Endodermal cell (in vitro differentiated cells): Measurements from ENCODE around the gene WWC2. TPM values are rescaled to one million over a fixed set of nuclear protein-coding genes. Genes with fewer than 3 reads are reported as not detected.

ENCODE experiments used
- DNase-seq: peaks from one replicate; pipeline ENCODE4 v3.0.0-alpha.2; 2017
- H3K27ac ChIP-seq: 2 replicates; pipeline ENCODE4 v1.5.1; 2013; ENCODE audit warnings: mild to moderate bottlenecking, low read depth, low read length, moderate library complexity
- H3K27me3 ChIP-seq: 2 replicates; pipeline ENCODE4 v1.6.1; 2013; ENCODE audit warnings: mild to moderate bottlenecking, low read length, moderate library complexity; ENCODE audit not compliant: insufficient read depth, control insufficient read depth, poor library complexity, severe bottlenecking
- H3K36me3 ChIP-seq: 2 replicates; pipeline ENCODE4 v1.7.0; 2013; ENCODE audit warnings: mild to moderate bottlenecking, low read length, moderate library complexity; ENCODE audit not compliant: control insufficient read depth, insufficient read depth
- H3K4me1 ChIP-seq: one replicate; pipeline ENCODE4 v1.7.0; 2013; ENCODE audit warnings: low read length; ENCODE audit not compliant: control insufficient read depth, insufficient read depth
- H3K4me3 ChIP-seq: 2 replicates; pipeline ENCODE4 v1.5.1; 2013; ENCODE audit warnings: mild to moderate bottlenecking, low read length, moderate library complexity
- H3K9ac ChIP-seq: 2 replicates; pipeline ENCODE4 v1.6.1; 2013; ENCODE audit warnings: mild to moderate bottlenecking, low read length, moderate library complexity; ENCODE audit not compliant: poor library complexity, severe bottlenecking; ENCODE audit errors: extremely low read depth
- H3K9me3 ChIP-seq: 2 replicates; pipeline ENCODE4 v1.6.1; 2013; ENCODE audit warnings: mild to moderate bottlenecking, low read length, moderate library complexity; ENCODE audit not compliant: control insufficient read depth
- H3K27ac Mint-ChIP-seq: 2 replicates; pipeline ENCODE4 v1.8.0; 2020; ENCODE audit warnings: mixed read lengths
- H3K27me3 Mint-ChIP-seq: 2 replicates; pipeline ENCODE4 v1.8.0; 2021; ENCODE audit warnings: mild to moderate bottlenecking, mixed read lengths; ENCODE audit not compliant: insufficient read depth
- H3K36me3 Mint-ChIP-seq: 2 replicates; pipeline ENCODE4 v1.8.0; 2020; ENCODE audit warnings: low read depth, mixed read lengths
- H3K4me1 Mint-ChIP-seq: 2 replicates; pipeline ENCODE4 v1.8.0; 2020; ENCODE audit warnings: mixed read lengths
- H3K4me3 Mint-ChIP-seq: 2 replicates; pipeline ENCODE4 v1.8.0; 2020; ENCODE audit warnings: mild to moderate bottlenecking, moderate library complexity, mixed read lengths
- H3K9me3 Mint-ChIP-seq: 2 replicates; pipeline ENCODE4 v1.8.0; 2020; ENCODE audit warnings: mild to moderate bottlenecking, mixed read lengths
- WGBS, 2 experiments: methylation state at CpG; one replicate each; pipeline versions ENCODE4 v1.1.5 to v1.1.7; 2013; ENCODE audit warnings: missing lambda C conversion rate in 2 of 2, mixed read lengths in 1 of 2; ENCODE audit not compliant: insufficient coverage in 1 of 2, insufficient read length in 1 of 2; 5-methylcytosine and 5-hydroxymethylcytosine counted together
- total RNA-seq, 2 donors: library from RNA; stranded (reverse); fragmentation: NEBNext Ultra II Directional in 1 of 2; extraction: Animal tissue kit (Norgen Biotek cat#: 25700) in 1 of 2; gene quantifications; 2 replicates in 1 of 2; 3 replicates in 1 of 2; pipeline ENCODE4 v1.2.1, GENCODE V29; 2021
- TF ChIP-seq, protein P1 (sequence below): fragments of 200-600 bp; sonication (generic); conservative IDR thresholded peaks from 2 replicates; pipeline ENCODE4 v1.5.0; 2021; ENCODE audit warnings: antibody characterized with exemption, mild to moderate bottlenecking

WWC2 gene
- total RNA-seq, 2 donors from 2014 or later, result 98.2 to 108 TPM

DNA sequence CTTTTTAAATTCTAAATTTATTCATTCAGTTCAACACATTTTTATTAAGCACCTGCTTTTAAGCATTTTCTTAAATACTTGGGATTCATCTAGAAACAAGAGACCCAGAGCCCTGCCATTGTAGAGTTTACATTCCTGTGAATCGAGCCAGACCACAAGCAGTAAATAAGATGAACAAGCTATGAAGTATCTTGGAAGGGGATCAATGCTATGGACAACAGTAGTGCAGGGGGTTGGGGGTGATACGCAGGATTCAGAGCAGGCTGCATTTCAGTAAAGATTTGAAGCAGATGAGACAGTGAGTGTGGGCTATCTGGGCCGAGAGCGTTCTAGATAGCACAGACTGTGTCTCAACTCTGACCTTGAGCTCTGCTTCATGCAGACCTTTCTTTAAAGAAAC lies 185.9 kb downstream of the WWC2 start:
- peaks cover 71% of the 10 kb centered on the region for H3K36me3 Mint-ChIP-seq
- H3K9me3 ChIP-seq, result no peaks in the 10 kb centered on the region
- H3K9ac ChIP-seq, result no peak overlapping the region

DNA sequence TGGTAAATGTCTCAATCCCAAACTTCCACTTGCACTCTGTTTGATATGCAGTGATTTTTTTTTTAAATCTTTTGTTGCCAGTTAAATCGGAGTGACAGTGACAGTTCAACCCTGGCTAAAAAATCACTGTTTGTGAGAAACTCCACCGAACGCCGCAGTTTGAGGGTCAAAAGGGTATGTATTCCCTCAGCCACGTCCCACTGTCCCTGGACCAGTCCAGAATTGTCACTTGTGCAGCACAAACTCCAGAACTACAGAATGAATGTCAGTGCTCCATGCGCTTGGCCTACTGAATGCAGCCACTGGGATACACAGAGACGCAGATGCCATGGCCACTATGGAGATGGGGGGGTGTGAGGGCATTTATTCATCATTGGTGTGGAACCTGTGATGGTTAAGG lies 186.8 kb downstream of the WWC2 start:
- H3K27me3 Mint-ChIP-seq, result no peaks in the 10 kb centered on the region
- Histone ChIP-seq H3K27me3 (no peaks in the 10 kb centered on the region), H3K4me1 (no peaks in the 10 kb centered on the region), H3K9ac (no peak overlapping the region), H3K4me3 (no peak overlapping the region), H3K27ac (no peak overlapping the region), H3K9me3 (no peaks in the 10 kb centered on the region), H3K36me3 (peaks cover 99% of the 10 kb centered on the region)
- TF ChIP-seq, protein P1, sequence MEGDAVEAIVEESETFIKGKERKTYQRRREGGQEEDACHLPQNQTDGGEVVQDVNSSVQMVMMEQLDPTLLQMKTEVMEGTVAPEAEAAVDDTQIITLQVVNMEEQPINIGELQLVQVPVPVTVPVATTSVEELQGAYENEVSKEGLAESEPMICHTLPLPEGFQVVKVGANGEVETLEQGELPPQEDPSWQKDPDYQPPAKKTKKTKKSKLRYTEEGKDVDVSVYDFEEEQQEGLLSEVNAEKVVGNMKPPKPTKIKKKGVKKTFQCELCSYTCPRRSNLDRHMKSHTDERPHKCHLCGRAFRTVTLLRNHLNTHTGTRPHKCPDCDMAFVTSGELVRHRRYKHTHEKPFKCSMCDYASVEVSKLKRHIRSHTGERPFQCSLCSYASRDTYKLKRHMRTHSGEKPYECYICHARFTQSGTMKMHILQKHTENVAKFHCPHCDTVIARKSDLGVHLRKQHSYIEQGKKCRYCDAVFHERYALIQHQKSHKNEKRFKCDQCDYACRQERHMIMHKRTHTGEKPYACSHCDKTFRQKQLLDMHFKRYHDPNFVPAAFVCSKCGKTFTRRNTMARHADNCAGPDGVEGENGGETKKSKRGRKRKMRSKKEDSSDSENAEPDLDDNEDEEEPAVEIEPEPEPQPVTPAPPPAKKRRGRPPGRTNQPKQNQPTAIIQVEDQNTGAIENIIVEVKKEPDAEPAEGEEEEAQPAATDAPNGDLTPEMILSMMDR, result no peak
- H3K9me3 Mint-ChIP-seq, result no peaks in the 10 kb centered on the region
- no peak overlapping the region for H3K27ac Mint-ChIP-seq
- H3K36me3 Mint-ChIP-seq, result peaks cover 68% of the 10 kb centered on the region
- no peak overlapping the region for H3K4me3 Mint-ChIP-seq
- WGBS, 2 experiments, result 96 to 97% methylated on average over 7 of the region's 7 CpGs
- DNase-seq, result no peak
- no peaks in the 10 kb centered on the region for H3K4me1 Mint-ChIP-seq

More for the DNA sequence above, 185.9 kb downstream of the WWC2 start:
- TF ChIP-seq, protein P1, result no peak
- Mint-ChIP-seq H3K9me3 (no peaks in the 10 kb centered on the region), H3K4me1 (no peaks in the 10 kb centered on the region), H3K4me3 (no peak overlapping the region), H3K27me3 (no peaks in the 10 kb centered on the region), H3K27ac (no peak overlapping the region)
- no peak for DNase-seq
- Histone ChIP-seq H3K27me3 (no peaks in the 10 kb centered on the region), H3K4me1 (no peaks in the 10 kb centered on the region), H3K27ac (no peak overlapping the region), H3K36me3 (peaks cover 99% of the 10 kb centered on the region), H3K4me3 (no peak overlapping the region)
- WGBS, 2 experiments, result 98 to 100% methylated on average over 2 to 4 of the region's 4 CpGs

DNA sequence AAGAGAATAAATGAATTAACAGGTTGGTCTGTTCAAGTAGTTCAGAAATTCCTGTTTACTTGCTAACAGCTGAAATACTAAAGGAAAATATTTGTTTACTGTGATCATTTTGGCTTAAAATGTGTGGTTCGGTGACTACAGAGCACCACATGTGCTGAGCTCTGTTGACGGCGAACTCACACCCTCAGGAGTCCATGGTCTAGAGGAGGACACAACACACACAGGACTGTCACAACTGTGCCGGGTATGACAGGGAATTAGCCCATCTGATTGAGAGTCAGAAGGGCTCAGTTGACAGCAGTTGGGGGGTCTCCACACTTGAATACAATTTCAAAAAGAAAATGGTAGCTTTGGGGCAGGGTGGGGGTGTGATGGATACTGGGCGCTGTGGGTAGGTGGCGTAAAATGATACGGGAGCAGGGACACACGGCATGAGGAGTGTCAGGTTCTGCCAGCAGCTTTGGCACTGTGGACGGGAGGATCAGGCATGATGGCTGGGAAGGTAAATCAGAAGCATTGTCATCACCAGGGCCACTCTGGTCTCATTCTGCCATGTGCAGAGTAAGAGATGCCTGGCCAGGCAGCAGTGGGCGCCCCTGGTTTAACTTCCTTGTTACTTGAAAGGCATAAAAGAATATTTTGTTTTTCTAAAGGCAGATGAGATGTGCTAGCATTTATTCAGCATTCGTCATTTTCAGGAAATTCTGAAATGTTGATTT lies 187.7 kb downstream of the WWC2 start:
- Histone ChIP-seq H3K9ac (no peak overlapping the region), H3K9me3 (no peaks in the 10 kb centered on the region), H3K27me3 (no peaks in the 10 kb centered on the region), H3K36me3 (peaks cover 99% of the 10 kb centered on the region), H3K27ac (no peak overlapping the region), H3K4me1 (no peaks in the 10 kb centered on the region), H3K4me3 (no peak overlapping the region)
- Mint-ChIP-seq H3K27ac (no peak overlapping the region), H3K4me1 (no peaks in the 10 kb centered on the region), H3K27me3 (no peaks in the 10 kb centered on the region), H3K9me3 (no peaks in the 10 kb centered on the region), H3K4me3 (no peak overlapping the region), H3K36me3 (peaks cover 73% of the 10 kb centered on the region)
- WGBS, 2 experiments, result 94 to 96% methylated on average over 10 to 11 of the region's 11 CpGs
- DNase-seq, result no peak
- TF ChIP-seq, protein P1, result no peak
